ENCODE measurements around the gene WBP2. TPM values are rescaled to one million over a fixed set of nuclear protein-coding genes. Genes with fewer than 3 reads are reported as not detected.
A peak's percentile ranks its signal among the peaks of the same experiment; 100 is the strongest.
"Not testable (repeated sequence)": the region's sequence is repeated elsewhere in the genome, so short reads cannot be mapped to it uniquely, and the experiment has no call there.

WBP2 gene
- total RNA-seq, 1 experiment from 2014 or later, result 55.7 TPM

DNA sequence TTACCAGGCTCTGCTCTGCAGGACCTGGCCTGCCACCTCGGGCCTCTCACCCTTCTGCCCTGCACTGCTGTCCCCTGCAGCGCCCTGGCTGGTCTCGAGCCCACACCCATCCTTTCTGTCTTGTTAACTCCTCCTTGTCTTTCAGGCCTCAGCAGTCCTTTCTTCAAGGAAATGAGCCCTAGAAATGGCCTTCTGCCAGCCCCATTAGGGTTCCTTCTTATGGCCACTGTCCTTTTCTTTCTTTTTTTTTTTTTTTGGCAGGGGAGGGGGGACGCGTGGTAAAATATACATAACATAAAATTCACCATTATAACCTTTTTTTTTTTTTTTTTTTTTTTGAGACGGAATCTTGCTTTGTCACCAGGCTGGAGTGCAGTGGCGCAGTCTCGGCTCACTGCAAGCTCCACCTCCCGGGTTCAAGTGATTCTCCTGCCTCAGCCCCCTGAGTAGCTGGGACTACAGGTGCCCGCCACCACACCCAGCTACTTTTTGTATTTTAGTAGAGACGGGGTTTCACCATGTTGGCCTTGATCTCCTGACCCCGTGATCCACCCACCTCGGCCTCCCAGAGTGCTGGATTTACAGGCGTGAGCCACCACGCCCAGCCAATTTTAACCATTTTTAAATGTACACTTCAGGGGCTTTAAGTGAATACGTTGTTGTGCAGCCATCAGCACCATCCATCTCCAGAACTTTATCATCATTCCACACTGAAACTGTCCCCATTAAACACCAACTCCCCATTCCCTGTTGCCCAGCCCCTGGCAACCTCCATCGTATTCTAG is 10.5 kb upstream of the WBP2 start:
- DNase-seq (ENCODE audit: unreplicated experiment); H3K9me3 Mint-ChIP-seq (ENCODE audit: unreplicated experiment); H3K27ac Mint-ChIP-seq (ENCODE audit: low read depth, unreplicated experiment); H3K36me3 Mint-ChIP-seq (ENCODE audit: insufficient read depth, unreplicated experiment); H3K4me3 Mint-ChIP-seq (ENCODE audit: unreplicated experiment); H3K27me3 Mint-ChIP-seq (ENCODE audit: insufficient read depth, unreplicated experiment); BruUV-seq (replicated peaks); intact Hi-C loops (cut with micrococcal nuclease): not testable (repeated sequence)
- ChIA-PET CTCF (interaction anchor here (0.6 to 0.9 kb wide), 2 partner anchors 19 to 20 kb away, joined by 3 read pairs; no protein-coding TSS in a partner anchor), POLR2A (interaction anchor here (1.2 kb wide), 1 partner anchor 11 kb away, joined by 3 read pairs; the partner anchor contains the start of gene WBP2)
- H3K4me1 Mint-ChIP-seq (ENCODE audit: insufficient read depth, unreplicated experiment), result peaks cover 16% of the 10 kb centered on the region

DNA sequence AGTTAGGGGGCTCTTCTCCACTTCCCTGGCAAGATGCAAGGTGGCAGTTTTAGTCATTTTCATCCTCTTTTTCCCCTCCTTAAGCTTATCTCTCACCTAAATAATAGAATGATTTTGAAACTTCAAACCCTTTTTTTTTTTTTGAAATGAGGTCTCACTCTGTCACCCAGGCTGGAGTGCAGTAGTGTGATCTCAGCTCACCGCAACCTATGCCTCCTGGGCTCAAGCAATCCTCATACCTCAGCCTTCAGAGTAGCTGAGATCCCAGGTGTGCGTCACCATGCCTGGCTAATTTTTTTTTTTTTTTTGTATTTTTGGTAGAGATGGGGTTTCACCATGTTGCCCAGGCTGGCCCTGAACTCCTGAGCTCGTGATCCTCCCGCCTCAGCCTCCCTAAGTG is 9.8 kb upstream of the WBP2 start:
- ChIA-PET CTCF (interaction anchor here (0.6 to 0.9 kb wide), 2 partner anchors 19 to 452 kb away, joined by 3 to 7 read pairs; no protein-coding TSS in a partner anchor), POLR2A (interaction anchor here (1.2 kb wide), 1 partner anchor 10 kb away, joined by 3 read pairs; the partner anchor contains the start of gene WBP2)
- H3K4me3 Mint-ChIP-seq (ENCODE audit: unreplicated experiment); H3K9me3 Mint-ChIP-seq (ENCODE audit: unreplicated experiment); H3K27me3 Mint-ChIP-seq (ENCODE audit: insufficient read depth, unreplicated experiment); H3K27ac Mint-ChIP-seq (ENCODE audit: low read depth, unreplicated experiment); BruUV-seq (replicated peaks); DNase-seq (ENCODE audit: unreplicated experiment); intact Hi-C loops (cut with micrococcal nuclease); H3K36me3 Mint-ChIP-seq (ENCODE audit: insufficient read depth, unreplicated experiment): not testable (repeated sequence)
- H3K4me1 Mint-ChIP-seq (ENCODE audit: insufficient read depth, unreplicated experiment), result peaks cover 12% of the 10 kb centered on the region

DNA sequence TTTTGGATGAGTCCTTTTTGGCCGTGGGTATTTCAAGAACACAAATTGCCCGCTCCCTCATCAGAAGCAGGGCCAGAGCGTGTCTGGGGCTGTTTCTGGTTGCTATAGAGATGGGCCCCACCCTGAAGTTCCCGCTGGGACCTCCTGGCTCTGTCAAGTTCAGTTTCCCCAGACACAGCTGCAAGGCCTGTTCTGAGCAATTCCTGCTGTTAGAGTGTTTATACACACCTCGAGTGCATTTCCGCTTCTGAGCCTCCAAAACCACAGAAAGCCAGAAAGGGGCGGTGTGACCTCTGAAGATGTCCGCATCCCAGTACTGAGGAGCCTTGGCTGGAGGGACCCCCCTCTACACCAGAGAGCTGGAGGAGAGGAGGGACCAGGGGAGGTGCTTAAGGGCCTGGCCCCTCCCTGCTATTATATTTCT is 9.3 kb upstream of the WBP2 start:
- DNase-seq (ENCODE audit: unreplicated experiment), result no peak
- no TSS peak for BruUV-seq (replicated peaks)
- Mint-ChIP-seq H3K36me3 (ENCODE audit: insufficient read depth, unreplicated experiment) (peaks cover 2% of the 10 kb centered on the region), H3K27me3 (ENCODE audit: insufficient read depth, unreplicated experiment) (no peaks in the 10 kb centered on the region), H3K4me3 (ENCODE audit: unreplicated experiment) (no peak overlapping the region), H3K9me3 (ENCODE audit: unreplicated experiment) (no peaks in the 10 kb centered on the region), H3K27ac (ENCODE audit: low read depth, unreplicated experiment) (no peak overlapping the region), H3K4me1 (ENCODE audit: insufficient read depth, unreplicated experiment) (peaks cover 8% of the 10 kb centered on the region)
- no peak for TF ChIP-seq CTCF (IDR thresholded peaks at IDR 0.05; ENCODE audit: unreplicated experiment)
- intact Hi-C loops (cut with micrococcal nuclease), result no loop called here
- CTCF ChIA-PET, result interaction anchor here (0.6 to 0.9 kb wide), 2 partner anchors 18 to 452 kb away, joined by 3 to 7 read pairs; no protein-coding TSS in a partner anchor
- POLR2A ChIA-PET, result interaction anchor here (1.2 kb wide), 1 partner anchor 10 kb away, joined by 3 read pairs; the partner anchor contains the start of gene WBP2

- no peak for TF ChIP-seq CTCF (IDR thresholded peaks at IDR 0.05; ENCODE audit: unreplicated experiment)
- Mint-ChIP-seq H3K4me3 (ENCODE audit: unreplicated experiment) (no peak overlapping the region), H3K4me1 (ENCODE audit: insufficient read depth, unreplicated experiment) (no peaks in the 10 kb centered on the region), H3K27me3 (ENCODE audit: insufficient read depth, unreplicated experiment) (no peaks in the 10 kb centered on the region), H3K27ac (ENCODE audit: low read depth, unreplicated experiment) (no peak overlapping the region), H3K36me3 (ENCODE audit: insufficient read depth, unreplicated experiment) (no peaks in the 10 kb centered on the region), H3K9me3 (ENCODE audit: unreplicated experiment) (no peaks in the 10 kb centered on the region)
- intact Hi-C loops (cut with micrococcal nuclease), result no loop called here
- ChIA-PET POLR2A (interaction anchor here (2.0 kb wide), 1 partner anchor 11 kb away, joined by 5 read pairs; no protein-coding TSS in a partner anchor), CTCF (interaction anchor here (0.9 to 2.0 kb wide), 9 partner anchors 8 to 18 kb away, joined by 3 to 8 read pairs (median 5); partner anchors contain the start of gene TRIM47)
- BruUV-seq (replicated peaks), result no TSS peak
- no peak for DNase-seq (ENCODE audit: unreplicated experiment)
Observed at GRCh38 chr17:75861927-75862317, 6.8 kb upstream of the WBP2 start.

- peak; percentile 38 for DNase-seq (ENCODE audit: unreplicated experiment)
- ChIA-PET POLR2A (interaction anchor here (0.7 to 2.2 kb wide), 4 partner anchors 10 to 83 kb away, joined by 3 to 7 read pairs (median 4); no protein-coding TSS in a partner anchor), CTCF (interaction anchor here (0.7 to 1.5 kb wide), 2 partner anchors 16 to 420 kb away, joined by 3 to 6 read pairs; no protein-coding TSS in a partner anchor)
- H3K9me3 Mint-ChIP-seq (ENCODE audit: unreplicated experiment); H3K4me3 Mint-ChIP-seq (ENCODE audit: unreplicated experiment); H3K36me3 Mint-ChIP-seq (ENCODE audit: insufficient read depth, unreplicated experiment); H3K4me1 Mint-ChIP-seq (ENCODE audit: insufficient read depth, unreplicated experiment); H3K27me3 Mint-ChIP-seq (ENCODE audit: insufficient read depth, unreplicated experiment); BruUV-seq (replicated peaks); H3K27ac Mint-ChIP-seq (ENCODE audit: low read depth, unreplicated experiment); intact Hi-C loops (cut with micrococcal nuclease): not testable (repeated sequence)
Observed at GRCh38 chr17:75859358-75859757, 4.2 kb upstream of the WBP2 start.
